Stimulated activated CD4-positive, alpha-beta T cell treated with anti-CD3 and anti-CD28 coated beads, Interleukin-4, amount 100 ng/mL, for 48 hours (primary cell): ENCODE measurements around the gene ELOA2.
"Not testable (repeated sequence)": the region's sequence is repeated elsewhere in the genome, so short reads cannot be mapped to it uniquely, and the experiment has no call there.

Experiments
- DNase-seq, 2 donors: peaks; one replicate each; pipeline ENCODE4 v3.0.0-alpha.2; 2020; ENCODE audit warnings: low read depth in 2 of 2

The ELOA2 gene

GRCh38 chr18:47020757-47021156 is 14.7 kb downstream of the ELOA2 start:
- DNase-seq: not testable (repeated sequence)

- not testable (repeated sequence) for DNase-seq
Measured at GRCh38 chr18:47019870-47020269, 15.6 kb downstream of the ELOA2 start.
